Ramos (cell line): ENCODE results near the gene C1QTNF2.
"Not testable (repeated sequence)": the region's sequence is repeated elsewhere in the genome, so short reads cannot be mapped to it uniquely, and the experiment has no call there.

Experiments used
- in situ Hi-C: fragments of 300-500 bp; cut with MboI; formaldehyde crosslinking; loops from one replicate; pipeline ENCODE4 v1.14.3; 2022; ENCODE audit warnings: low sequenced_read_pairs; ENCODE audit not compliant: unreplicated experiment

The C1QTNF2 gene

DNA sequence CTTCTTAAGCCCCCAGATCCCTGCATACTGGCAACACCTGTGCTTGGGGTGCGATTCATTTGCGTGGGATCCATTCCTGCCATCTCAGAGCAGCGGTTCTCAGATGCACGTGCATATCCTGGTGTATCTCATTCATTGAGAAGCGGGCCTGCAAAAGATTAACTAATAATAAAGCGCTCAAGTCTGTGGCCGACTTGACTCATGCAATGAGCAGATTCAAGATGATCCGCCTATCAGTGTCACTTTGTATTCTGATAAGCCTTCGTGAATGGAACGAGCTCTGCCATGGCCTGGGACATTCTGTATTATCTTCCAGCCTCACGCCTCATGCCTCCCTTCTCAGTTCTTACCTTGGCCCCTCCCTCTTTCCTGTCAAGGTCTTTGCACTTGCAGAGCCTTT, 22.3 kb downstream of the C1QTNF2 start:
- in situ Hi-C loops: loop anchor here (5.0 kb wide), 1 partner anchor 326 kb away; no protein-coding TSS in a partner anchor

DNA sequence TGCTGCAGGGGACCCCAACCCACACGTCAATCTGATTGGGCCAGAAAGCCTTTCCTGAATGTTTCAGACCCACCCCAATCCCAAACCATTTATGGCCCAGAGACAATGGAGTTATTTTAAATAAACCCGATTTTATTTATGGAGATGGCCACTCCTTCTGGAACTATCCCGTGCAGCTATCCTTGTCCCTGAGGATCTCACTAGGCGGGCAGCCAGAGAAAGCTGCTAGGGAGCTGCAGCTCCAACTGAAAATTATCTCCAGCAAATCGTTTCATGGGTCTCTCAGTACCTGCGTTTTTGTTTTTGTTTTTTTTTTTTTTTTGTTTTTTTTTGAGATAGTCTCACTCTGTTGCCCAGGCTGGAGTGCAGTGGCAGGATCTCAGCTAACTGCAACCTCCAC, 23.0 kb downstream of the C1QTNF2 start:
- in situ Hi-C loops: loop anchor here (5.0 kb wide), 1 partner anchor 325 kb away; no protein-coding TSS in a partner anchor

DNA sequence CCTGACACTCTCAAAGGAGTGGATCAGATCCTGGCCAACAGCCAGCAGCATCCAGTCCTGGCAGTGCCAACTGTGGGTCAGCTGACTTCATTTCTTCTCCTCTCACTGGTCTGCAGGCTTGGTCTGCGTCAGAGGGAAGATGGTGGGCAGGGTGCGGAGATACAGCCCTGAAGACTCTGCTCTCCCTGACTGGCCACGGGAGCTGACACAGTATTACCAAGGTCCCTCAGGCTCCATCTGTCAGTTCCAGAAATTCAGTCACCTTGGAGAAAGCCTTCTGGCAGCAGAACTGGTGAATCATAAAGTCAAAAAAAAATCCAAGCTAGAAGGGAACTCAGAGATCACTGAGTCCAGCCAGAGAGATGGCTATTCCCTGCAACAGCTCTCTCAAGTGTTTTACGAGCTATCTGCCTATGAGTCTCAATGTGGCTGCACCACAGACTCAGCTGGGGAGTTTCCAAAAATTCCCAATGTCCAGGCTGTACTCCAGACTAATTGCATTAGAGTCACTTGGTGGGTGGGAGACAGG, 27.9 kb downstream of the C1QTNF2 start:
- in situ Hi-C loops: no loop called here

DNA sequence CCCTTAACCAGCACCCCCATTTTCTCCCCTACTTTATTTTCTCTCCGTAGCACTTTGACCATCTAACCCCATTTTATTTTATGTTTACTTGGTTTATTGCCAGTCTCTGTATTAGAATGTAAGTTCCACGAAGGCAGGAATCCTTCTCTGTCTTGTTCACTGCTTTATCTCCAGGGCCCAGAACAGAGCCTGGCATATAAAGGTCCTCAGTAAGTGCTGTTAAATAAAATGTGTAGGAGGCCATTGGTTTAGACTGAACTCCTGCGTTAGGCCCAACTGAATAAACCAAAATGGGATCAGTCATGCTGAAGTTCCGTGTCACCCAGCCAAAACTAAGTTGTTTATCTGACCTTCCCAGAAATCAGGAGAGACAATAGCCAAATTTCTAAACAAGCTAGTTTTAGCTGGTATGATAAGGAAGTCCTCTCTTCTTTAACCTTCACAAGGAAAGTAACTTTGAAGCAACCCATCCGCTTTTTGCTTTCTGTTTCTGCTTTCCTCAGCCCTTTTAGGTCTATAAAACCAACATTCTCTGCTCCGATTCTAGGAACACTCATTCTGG, 29.0 kb downstream of the C1QTNF2 start:
- in situ Hi-C loops: no loop called here

DNA sequence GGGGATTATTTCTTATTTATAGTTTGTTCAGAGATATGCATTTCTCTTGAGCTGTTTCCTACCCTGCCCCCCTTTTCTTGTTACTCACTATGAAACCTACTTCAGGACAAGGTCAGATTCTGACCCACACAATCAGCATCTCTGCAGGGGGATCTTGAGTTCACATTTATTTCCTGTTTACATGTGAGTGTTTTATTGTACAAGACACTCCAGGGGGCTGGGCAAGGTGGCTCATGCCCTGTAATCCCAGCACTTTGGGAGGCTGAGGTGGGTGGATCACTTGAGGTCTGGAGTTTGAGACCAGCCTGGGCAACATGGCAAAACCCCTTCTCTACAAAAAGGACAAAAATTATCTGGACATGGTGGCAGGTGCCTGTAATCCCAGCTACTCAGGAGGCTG, 29.9 kb downstream of the C1QTNF2 start:
- in situ Hi-C loops: not testable (repeated sequence)

DNA sequence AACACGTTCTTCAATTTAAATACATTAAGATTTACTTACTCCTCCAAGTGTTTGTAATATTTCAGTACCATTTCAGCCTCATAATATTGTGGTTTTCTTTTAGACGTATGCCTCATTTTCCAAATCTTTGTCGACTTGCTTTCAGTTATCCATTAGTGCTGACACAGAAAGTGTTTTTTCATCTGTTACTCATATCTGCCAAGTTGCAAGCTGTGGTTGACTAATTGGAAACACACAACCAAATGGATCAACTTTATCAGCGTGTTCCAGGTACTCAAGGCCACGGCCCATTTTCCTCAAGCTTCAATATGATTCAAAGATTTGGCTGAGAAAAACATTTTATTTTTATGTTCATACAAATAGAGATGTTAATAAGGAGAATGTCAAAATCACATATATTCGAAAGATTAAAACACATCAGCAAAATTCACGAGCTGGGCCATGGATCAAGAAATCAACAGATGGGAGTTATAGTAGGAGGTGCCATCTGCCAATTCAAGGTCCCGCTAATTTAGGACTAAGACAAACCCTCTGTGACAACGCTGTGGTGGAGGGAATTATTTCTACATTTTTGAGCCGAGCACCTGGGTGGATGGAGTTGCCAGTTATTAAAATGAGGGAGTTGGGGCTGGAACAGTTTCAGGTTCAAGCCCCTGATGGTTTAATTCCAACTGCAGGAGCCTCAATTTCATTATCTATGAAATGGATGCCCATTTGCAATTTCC, 30.9 kb downstream of the C1QTNF2 start:
- in situ Hi-C loops: loop anchor here (10.0 kb wide), 1 partner anchor 145 kb away; no protein-coding TSS in a partner anchor

DNA sequence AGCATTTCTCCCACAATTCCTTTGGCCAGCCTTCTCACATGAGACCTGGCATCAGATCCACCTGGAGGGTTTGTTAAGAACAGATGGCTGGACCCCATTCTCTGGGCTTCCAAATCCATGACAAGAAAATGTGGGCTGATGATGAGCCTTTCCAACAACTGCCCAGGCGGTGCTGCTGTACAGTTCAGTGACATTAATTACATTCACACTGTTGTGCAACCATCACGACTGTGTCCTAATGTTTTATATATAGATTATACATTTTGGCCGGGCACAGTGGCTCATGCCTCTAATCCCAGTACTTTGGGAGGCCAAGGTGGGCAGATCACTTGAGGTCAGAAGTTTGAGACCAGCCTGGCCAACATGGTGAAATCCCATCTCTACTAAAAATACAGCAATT, 35.7 kb downstream of the C1QTNF2 start:
- in situ Hi-C loops: loop anchor here (10.0 kb wide), 1 partner anchor 140 kb away; no protein-coding TSS in a partner anchor

DNA sequence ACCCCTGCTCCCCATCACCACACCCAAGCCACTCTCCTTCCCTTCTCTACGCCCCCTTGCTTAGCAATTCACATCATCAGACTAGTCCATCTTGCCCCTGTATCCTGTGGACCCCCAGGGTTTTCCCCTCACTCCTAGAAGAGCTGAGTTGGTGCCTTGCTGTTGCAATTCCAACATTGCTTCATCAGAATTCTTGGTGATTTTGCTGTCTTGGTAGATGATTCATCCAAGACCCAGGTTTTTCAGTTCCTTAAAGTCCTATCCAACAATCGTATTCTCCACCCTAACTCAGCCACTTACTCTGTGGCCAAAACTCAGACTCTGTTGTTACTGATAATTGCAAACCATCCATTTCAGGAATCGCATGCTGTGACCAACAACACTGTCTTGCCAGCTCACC, 36.7 kb downstream of the C1QTNF2 start:
- in situ Hi-C loops: loop anchor here (10.0 kb wide), 1 partner anchor 139 kb away; no protein-coding TSS in a partner anchor

DNA sequence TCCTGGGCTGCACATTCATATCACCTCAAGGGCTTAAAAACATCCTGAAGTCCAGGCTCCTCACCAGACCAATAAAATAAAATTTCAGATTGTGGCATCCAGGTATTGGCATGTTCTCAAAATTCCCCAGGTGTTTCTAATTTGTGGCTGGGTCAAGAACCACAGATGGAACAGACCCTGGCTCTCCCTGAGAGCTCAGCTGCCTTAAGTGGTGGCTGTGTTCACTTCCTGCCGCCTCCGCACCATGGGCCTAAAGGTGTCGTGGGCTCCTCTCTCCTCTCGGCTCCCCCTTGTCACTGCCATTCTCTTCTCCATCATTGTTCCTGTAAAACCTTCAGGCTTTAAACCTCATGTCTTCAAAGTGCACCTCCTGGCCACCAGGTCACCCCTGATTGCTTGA, 40.2 kb downstream of the C1QTNF2 start:
- in situ Hi-C loops: loop anchor here (10.0 kb wide), 1 partner anchor 135 kb away; no protein-coding TSS in a partner anchor

DNA sequence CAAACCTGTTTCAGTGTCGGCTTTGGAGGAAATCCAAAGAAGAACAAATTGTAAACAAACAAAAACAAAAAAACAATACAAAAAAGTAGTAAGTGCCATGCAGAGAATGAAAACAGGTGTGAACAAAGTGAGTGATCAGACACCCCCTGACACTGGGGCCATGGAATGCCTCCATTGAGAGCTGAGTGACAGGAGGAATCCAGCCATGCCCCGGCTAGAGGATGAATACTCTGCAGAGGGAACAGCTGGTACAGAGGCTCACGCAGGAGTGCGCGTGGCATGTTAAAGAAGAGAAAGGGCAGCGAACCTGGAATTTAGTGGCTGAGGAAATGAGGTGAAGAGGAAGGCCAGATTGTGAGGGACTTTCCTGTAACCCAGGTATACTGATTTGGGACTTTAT, 42.6 kb downstream of the C1QTNF2 start:
- in situ Hi-C loops: no loop called here

DNA sequence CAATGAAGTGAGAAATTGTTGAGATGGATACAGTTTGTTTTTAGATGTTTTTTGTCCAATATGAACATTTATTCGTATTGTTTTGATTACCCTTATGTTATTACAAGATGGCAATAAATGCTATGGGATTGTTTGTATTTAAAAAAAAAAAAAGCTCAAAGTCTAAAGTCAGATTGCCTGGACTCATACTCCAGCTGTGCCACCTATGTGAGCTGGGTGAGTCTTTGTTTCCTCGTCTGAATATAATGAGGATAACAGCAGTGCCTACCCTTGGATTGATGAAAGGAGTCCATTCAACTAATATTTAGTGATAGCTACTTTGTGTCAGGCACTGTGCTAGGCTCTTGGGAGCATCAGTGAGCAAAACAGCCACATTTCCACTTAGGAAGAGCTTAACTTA, 43.4 kb downstream of the C1QTNF2 start:
- in situ Hi-C loops: no loop called here

DNA sequence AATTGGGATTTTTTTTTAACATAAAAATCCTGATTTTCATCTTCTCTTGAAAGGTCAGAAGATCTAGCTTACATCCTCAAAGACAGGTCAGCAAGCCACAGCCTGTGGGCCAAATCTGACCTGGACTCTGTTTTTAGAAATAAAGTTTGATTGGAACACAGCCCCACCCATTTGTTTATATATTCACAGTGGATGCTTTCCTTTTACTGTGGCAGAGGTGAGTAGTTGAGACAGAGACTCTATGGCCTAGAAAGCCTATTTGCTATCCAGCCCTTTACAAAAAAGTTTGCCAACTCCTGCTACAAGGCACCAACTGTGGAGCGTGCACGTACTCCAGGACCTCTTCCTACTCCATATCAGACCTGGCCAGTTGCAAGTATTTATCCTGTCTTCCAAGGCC, 44.7 kb downstream of the C1QTNF2 start:
- in situ Hi-C loops: no loop called here

DNA sequence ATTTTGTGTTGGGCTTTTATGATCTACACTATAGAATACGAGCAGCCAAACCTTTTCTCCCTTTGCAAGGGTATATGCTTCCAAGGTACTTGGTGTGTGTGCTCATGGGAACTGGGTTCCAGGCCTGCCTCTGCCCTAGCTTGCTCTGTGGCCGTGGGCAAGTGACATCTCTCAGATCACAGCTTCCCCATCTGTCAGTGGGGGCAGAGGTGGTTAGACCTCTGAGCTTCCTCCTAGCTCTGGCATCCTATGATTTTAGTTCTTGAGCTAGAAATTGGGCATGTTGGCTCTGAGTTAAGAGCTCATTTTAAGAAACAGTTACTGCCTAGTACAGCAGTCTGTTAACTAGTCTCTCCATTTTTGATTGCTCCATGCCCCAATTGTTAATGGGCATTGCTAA, 45.5 kb downstream of the C1QTNF2 start:
- in situ Hi-C loops: no loop called here

DNA sequence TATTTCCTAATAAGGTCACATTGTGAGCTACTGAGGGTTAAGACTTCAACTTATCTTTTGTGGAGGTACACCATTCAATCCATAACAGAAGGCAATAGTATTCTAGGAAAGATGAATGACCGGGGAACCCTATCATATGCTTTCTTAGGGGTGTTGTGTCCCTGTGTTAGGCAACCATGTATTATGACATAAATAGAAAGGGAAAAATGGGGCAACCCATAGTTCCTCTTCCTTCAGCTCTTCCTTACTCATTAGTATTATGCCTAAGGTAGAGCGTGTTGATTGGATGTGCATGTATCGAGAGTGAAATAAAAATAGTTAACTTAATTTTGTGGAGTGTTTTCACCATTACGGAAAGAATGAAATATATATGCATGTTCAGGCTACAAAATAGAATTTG, 52.0 kb downstream of the C1QTNF2 start:
- in situ Hi-C loops: no loop called here

DNA sequence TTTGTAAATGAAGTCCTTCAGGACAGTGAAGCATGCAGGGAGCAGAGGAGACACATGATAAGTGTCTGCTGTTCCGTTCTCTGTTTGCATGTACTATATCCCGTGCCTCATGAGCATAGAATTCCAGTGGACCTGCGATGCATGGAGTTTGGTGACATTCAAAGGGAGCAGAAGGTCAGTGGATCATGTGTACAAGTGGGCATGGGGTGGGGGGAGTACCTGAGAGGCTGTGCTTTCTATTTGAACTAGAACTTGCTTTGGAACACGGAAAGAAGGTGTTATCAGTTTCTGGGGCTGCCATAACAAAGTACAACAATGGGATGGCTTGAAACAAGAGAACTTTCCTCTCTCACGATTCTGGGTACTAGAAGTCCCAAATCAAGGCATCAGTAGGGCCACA, 53.0 kb downstream of the C1QTNF2 start:
- in situ Hi-C loops: no loop called here

DNA sequence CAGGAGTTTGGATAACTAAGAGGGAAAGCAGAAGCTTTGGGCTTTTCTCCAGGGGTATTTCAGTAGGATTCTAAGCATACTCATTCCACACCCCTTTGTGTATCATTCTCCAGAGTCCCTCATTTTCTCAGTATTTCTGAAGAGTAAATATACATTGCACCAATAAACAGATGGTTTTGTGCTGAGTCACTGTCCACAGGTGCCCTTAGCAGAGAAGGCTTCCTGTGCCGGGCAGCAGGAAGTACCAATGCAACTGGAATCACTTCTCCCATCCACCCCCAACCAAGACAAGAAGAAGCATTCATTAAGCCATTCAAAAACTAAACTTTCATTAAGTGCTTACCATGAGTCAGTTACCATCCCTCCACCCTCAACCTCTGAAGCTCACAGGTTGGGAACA, 54.5 kb downstream of the C1QTNF2 start:
- in situ Hi-C loops: no loop called here

DNA sequence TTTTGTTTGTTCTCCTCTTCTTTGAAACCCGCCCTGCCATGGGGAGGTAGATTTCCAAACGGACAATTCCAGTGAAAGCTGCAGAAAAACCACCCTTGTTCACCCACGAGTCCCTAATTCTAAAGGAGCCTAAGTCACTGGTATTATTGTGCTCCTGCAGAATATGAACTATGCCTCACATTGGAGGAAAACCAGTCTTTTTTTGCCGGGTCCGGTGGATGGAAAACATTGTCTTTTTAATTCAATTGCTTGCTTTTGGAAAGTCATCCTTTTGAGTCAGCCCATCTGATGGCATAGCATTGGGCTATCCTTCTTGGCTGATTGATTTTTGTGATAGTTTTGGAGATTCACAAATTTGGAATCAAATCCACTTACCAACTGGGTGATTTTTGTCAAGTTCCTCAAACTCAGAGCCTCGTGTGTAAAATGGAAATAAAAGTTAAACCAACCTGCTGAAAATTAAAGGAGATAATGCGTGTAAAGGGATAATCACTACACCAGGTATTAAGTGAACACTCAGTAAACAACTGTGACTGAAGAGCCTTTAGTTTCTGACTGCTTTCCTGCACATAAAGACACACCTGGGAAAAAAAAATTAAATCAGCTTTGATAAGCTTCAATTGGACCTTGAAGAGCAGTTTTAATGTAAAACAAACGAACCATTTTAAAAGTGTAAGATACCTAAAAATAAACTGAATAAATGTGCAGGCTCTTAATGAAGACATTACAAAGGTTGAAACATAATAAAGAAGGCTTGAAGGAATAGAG, 57.3 kb downstream of the C1QTNF2 start:
- in situ Hi-C loops: no loop called here

DNA sequence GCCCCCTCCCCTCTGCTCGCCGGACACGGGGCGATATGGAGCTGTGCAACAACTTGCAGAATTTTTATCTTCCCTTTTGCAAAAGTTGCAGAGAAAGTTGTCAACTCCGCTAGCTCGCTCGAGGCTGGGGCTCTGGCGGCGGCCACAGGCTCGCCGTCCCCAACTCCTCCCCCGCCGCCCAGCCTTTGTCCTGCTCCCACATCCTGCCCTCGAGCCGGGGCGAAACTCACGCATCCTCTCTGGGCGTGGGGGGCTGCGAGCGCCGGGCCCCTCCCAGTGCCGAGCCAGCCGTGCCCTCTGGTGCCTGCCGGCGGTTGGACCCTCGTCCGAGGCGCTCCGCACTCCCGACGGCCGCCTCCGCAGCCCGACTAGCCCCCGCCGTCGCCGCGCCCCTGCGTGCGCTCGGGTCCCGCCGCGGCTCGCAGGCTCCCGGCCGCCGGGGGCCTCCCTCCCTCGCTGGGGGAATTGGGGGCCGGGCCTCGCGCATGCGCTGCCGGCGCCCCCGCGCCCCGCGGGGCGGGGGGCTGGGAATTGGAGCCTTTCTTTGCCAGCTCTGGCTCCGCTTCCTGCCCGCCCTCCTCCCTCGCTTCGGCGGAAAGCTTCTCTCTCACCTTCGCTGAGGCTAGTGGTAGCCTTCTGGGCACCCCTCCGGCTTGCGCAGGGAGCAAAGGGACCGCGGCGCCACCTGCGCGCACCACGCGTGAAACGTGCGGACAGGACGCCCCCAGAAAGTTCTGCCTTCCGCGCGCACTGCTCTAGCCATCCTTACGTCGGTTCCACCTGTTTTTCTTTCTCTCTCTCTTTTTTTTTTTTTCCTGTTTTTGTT, 58.1 kb downstream of the C1QTNF2 start, which contains the start of gene CCNJL:
CCNJL (minus strand) TSS at position 431 of the 826 bp plus-strand sequence. CDS start 641 bp downstream, outside the sequence.
- in situ Hi-C loops: no loop called here

DNA sequence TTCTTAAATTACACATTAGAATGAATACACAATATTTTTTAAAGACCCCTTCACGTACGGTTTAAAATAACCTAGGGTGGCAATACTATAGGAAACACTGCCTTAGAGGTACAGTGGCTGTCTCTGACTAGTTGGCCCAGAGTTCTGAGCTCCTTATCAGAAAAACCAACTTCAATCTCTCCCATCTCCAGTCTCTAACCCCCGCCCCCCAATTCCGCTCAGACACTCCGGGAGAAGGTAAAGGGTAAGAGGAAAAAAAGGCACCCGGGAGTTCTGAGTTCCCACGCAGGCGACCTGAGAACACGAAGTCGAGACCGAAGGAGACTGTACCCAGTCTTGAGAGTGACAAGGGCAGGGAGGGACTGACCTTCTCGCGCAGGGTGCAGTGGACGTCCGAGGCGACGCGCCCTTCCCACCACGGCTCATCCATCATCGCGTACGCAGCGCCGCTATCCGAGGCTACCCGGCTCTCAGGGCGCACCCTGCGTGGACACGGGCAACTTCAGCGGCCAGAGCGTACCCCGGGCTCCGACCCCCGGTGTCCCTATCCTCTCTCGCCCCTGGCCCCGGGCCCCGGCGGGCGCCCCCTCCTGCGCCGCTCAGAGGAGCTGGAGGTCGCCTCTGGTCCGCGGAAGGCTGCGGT, 58.8 kb downstream of the C1QTNF2 start:
- in situ Hi-C loops: no loop called here
